NCI-H446 (cell line): ENCODE data around the gene ABCC1.
A peak's percentile ranks its signal among the peaks of the same experiment; 100 is the strongest.
"Not testable (repeated sequence)": the region's sequence is repeated elsewhere in the genome, so short reads cannot be mapped to it uniquely, and the experiment has no call there.

Experiments used
- DNase-seq, 2 experiments: peaks; one replicate each; lab custom pipeline; 2025; lab: John Stamatoyannopoulos, UW

The ABCC1 gene

GRCh38 chr16:16140537-16140936 is 191.1 kb downstream of the ABCC1 start:
- no peak for DNase-seq

DNA sequence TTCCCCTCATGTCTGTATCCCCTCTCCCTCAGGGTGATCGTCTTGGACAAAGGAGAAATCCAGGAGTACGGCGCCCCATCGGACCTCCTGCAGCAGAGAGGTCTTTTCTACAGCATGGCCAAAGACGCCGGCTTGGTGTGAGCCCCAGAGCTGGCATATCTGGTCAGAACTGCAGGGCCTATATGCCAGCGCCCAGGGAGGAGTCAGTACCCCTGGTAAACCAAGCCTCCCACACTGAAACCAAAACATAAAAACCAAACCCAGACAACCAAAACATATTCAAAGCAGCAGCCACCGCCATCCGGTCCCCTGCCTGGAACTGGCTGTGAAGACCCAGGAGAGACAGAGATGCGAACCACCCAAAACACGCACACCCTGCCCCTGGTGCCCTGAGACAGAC is 191.7 kb downstream of the ABCC1 start:
- DNase-seq = no peak

DNA sequence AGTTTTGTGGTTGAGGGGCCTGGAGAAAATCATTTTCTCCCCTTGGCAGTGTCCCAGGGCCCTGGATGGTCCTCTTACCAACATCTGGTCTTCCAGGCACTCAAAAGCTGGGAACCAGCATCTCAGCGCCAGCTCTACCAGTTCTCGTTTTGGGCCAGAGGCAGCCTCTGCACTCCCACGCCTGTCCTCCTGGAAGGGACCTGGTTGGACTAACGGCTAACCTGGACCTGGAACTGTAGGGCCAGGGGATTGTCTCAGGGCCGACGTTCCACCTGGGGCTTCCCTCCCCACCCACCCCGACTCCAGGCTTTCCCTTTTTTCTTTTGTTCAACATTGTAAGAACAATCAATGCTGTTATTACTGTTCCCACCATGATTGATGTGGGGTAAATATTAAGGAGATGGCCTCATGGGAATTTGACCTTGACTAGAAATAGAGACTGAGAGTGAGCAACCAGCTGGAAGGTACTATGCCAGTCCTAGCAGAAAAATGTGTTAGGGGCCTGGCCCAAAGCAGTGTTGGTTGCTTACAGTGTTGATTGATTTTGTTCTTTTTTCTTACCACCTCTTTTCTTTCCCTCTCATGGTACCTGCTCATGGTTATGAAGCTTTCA is 192.5 kb downstream of the ABCC1 start:
- DNase-seq = no peak

DNA sequence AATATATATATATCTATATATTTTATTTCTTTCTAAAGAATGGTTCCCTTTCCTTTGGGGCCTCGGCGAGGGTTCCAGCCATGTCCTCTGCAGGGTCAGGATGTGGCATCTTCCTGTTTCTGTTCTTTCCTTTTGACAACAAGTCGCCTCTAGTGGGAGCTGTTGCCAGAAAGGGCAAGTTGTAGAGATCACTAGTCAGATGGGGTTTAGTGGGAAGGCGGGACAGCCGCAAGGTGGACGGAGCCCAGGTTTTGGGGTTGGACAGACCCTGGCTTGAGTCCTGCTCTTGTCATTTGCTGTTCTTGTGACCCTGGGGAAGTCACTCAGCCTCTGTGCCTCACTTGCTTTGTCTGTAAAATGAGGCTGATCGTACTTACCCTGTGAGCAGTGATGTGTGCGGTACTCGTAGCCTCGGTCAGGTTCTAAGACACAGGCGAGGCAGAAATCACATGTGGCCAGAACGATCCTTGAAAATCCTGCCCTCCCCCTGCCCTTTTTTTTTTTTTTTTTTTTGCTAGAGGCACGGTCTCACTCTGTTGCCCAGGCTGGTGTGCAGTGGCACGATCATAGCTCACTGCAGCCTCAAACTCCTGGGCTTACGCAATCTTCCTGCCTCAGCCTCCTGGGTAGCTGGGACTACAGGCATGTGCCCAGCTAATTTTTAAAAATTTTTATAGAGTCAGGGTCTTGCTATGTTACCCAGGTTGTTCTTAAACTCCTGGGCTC is 193.8 kb downstream of the ABCC1 start:
- peak in 1 of 2 experiments; percentile 11 for DNase-seq

DNA sequence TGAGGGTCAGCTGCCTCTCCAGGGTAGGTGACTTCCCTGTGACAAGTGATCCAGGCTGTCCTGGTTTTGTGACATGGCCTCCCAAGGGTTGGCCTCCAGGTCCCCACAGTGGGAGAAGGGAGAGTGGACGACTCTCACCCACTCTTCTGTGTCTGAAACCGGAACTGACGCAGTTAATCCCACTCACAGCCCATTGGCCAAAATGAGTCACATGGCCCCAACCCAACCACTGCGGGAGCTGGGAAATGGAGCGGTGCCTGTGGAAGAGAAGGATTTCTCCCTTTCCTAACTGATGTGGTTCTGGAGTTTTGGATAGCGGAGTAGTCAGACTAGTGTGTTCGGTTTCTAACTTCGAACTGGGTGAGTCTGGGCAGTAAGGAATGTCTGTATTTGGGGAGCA is 194.5 kb downstream of the ABCC1 start:
- no peak for DNase-seq

DNA sequence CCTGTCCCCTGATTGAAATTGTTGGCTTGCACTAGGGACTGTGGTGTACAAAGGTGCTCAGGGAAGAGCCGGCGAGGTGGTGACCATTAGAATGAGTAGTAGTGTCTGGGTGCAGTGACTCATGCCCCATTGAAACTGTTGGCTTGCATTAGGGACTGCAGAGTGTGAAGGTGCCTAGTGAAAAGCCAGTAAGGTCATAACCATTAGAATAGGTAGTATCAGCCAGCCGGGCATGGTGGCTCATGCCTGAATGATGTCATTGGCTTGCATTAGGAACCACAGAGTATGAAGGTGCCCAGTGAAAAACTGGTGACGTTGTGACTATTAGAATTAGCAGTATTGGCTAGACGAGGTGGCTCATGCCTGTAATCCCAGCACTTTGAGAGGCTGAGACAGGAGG is 195.0 kb downstream of the ABCC1 start:
- no peak for DNase-seq

GRCh38 chr16:16145286-16145685 is 195.9 kb downstream of the ABCC1 start:
- DNase-seq = no peak

DNA sequence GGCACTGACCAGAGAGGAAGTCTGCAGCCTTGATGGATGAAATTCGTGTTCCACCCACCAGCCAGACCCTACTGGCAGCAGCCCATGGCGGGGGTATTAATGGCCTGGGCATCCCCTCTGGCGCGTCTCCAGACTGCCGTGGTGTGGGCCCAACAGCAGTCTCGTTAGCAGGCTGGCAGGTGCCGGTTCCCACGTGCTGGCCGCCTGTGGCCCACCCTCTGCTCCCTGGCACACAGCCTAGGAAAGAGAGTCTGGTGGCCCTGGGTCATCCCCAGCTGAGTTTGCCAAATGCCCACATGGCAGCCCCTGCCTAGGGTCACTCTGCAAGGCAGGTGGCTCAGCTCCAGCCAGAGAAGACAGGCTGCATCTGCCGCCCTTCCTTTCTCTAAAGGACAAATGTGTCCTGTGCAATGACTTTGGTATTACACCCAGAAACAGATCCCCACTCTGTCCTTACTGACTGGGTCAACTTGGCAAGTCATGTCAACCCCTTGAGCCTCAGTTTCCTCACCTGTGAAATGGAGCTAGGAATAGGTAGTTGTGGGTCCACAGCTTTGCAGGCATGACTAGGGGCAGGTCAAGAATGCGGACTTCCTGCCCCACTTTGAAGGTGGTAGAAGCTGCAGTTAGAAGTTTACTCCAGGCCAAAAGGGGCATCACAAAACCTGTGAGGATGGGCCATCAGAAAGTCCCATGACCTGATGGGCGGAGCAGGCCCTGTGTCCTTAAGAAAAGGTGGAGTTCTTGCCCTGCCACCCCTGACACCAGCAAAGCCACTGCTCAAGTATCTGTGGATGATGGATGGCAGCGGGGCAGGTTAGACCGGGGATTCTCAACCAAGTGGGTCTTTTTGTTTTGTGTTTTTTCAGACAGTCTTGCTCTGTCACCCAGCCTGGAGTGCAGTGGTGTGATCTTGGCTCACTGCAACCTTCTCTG is 197.2 kb downstream of the ABCC1 start:
- DNase-seq = peak in 1 of 2 experiments; percentile 63

- no peak for DNase-seq
These were observed 198.0 kb downstream of the ABCC1 start for GRCh38 chr16:16147316-16147999.

DNA sequence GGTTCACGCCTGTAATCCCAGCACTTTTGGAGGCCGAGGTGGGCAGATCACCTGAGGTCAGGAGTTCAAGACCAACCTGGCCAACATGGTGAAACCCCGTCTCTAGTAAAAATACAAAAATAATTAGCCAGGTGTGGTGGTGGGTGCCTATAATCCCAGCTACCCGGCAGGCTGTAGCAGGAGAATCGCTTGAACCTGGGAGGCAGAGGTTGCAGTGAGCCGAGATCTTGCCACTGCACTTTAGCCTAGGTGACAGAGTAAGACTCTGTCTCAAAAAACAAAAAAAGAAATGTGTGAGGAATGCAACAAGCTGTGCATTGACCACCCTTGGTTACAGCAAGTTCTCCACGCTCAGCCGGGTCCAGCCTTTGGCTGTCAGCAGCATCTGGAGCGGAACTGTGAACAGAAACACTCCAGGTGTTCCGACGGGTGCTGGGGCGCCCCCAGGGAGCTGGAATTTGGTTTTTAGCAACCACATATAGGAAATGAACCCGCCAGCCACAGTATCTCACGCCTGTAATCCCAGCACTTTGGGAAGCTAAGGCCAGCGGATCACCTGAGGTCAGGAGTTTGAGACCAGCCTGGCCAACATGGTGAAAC is 198.7 kb downstream of the ABCC1 start:
- not testable (repeated sequence) for DNase-seq

DNA sequence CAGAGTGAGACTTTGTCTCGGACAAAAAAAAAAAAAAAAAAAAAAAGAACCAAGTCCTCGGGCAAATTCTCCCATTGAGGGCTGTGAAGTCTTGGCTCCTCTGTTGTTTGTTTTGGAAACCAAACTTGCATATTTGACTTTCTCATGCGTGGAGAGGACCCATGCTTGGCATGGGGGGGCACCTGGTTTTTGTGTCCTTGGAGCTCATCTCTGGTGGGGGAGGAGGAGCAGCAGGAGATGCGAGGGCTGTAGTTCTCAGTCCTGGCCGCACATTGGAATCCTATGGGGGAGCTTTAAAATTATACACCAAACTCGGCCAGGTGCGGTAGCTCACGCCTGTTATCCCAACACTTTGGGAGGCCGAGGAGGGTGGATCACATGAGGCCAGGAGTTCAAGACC is 199.3 kb downstream of the ABCC1 start:
- DNase-seq = peak in 1 of 2 experiments; percentile 10

DNA sequence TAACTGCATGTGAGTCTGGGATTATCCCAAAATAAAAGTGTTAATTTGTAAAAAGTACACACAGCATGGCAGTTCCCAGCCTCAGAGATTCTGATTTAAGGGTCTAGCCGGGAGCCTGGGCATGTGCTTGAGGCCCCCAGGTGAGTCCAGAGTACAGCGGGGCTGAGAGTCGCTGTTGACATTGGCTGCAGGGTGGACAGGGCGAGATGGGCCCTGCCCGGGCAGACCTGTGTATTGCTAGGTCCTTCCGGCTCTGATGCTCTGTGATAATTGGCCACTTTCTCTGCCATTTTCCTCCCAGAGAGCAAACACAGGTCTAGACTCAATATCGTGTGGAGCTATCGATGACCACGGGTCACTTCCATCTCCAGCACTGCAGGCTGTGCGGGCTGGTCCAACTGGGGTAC is 200.3 kb downstream of the ABCC1 start:
- DNase-seq = no peak

- peak in 1 of 2 experiments; percentile 69 for DNase-seq
These were observed 200.9 kb downstream of the ABCC1 start for GRCh38 chr16:16150117-16150877.

DNA sequence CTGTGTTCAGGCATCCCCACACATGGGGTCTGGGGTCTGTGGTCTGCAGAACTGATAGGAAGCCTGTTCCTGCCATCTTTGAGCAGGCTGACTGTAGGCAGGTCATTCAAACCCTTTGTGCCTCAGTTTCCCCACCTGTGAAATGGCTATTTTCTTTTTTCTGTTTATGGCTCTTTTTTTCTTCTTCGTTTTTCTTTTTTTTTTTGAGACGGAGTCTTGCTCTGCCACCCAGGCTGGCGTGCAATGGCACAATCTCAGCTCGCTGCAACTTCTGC is 201.4 kb downstream of the ABCC1 start:
- no peak for DNase-seq

DNA sequence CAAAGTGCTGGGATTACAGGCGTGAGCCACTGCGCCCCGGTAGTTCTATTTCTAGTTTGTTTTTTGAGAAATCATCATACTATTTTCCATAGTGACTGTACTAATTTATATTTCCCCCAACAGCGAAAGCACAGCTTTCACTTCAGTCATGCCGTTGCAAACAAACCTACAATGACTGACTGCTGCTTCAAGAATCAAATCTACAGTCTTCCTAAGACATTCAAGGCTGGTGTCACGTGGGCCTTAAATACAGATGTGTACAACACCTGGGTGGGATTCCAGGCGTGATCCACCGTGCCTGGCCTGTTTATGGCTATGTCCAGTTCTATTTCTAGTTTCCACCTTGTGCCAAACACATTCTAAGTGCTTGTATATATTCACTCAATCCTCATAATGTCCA is 201.9 kb downstream of the ABCC1 start:
- no peak for DNase-seq

- DNase-seq = not testable (repeated sequence)
These were observed 203.6 kb downstream of the ABCC1 start for GRCh38 chr16:16153000-16153399.

DNA sequence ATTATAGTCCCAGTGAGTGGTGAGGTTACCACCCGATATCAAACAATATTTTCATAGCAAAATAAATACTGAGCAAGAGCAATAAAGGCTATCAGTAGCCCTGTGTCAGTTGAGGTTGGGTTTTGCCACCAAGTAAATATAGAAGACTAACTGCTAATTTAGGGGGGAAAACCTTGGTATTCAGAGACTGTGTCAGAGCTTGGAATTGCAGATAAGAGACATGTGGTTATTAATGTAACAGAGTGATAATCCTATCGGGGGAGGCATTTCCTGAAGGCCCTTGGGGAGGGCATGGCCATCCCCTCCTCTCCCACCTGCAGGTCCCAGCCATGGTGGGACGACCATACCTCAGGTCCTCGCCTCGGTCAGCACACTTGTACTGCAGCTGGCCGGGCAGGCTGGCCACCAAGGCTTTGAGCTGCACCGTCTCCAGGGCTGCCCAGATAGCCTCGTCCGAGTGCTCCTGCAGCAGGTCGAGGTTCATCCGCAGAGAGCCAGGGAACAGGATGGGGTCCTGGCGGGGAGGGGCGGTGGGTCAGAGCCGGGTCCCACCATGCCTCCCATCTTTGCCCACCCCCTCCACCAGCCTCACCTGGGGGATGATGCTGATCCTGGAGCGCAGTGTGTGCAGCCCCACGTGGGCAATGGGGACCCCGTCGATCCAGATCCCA is 205.0 kb downstream of the ABCC1 start:
- DNase-seq = no peak

DNA sequence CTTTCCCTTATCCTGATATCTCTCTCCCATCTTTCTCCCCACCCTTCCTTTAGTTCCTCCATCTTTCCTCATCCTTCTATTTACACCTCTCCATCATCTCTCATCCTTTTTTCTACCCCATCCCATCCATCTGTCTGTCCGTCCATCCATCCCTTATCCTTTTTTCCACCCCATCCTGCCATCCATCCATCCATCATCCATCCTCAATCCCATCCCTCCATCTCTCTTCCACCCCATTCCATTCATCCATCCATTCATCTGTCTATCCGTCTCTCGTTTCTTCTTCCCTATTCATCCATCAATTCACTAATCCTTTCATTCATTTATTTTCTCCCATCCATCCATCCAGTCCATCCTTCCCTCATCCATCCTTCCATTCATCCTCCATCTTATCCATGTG is 205.8 kb downstream of the ABCC1 start:
- DNase-seq = no peak

DNA sequence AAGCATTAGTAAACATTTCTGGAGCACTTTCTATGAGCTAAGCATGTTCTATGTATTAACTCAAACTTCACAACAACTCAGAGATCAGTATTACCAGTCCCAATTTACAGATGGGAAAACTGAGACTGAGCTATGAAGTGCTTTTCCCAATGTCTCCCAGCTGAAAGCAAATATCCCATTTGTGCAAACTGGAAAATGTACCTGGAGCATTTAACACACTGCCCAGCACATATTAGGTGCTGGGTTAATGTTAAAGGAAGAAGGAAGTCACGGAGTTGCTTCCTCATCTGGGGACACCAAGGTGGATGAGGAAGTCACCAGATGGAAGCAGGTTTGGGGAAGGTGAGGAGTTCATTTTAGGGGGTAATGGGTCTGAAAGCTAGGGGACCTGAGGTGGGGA is 207.8 kb downstream of the ABCC1 start:
- no peak for DNase-seq

- no peak for DNase-seq
These were observed 208.8 kb downstream of the ABCC1 start for GRCh38 chr16:16158082-16158658.
